Measurements from ENCODE around the gene RAB35.

Gene RAB35

GRCh38 chr12:120072472-120073249 lies 43.9 kb downstream of the RAB35 start:
- H3K4me1 ChIP-seq, result no peaks in the 10 kb centered on the region
- no peak for TF ChIP-seq CTCF (IDR thresholded peaks at IDR 0.05; ENCODE audit: low read depth, low read length)
- no peaks in the 10 kb centered on the region for H3K36me3 ChIP-seq
- no peaks in the 10 kb centered on the region for H3K9me3 ChIP-seq
- DNase-seq, result no peak
- H3K27me3 ChIP-seq, result no peaks in the 10 kb centered on the region
- H3K4me3 ChIP-seq (ENCODE audit: low read depth, low read length), result no peak overlapping the region

GRCh38 chr12:120071493-120072020 lies 45.0 kb downstream of the RAB35 start:
- Histone ChIP-seq H3K4me3 (ENCODE audit: low read depth, low read length) (no peak overlapping the region), H3K36me3 (no peaks in the 10 kb centered on the region), H3K9me3 (no peaks in the 10 kb centered on the region), H3K27me3 (no peaks in the 10 kb centered on the region), H3K4me1 (no peaks in the 10 kb centered on the region)
- DNase-seq, result no peak
- TF ChIP-seq CTCF (IDR thresholded peaks at IDR 0.05; ENCODE audit: low read depth, low read length), result no peak

GRCh38 chr12:120069278-120069677 lies 47.3 kb downstream of the RAB35 start:
- no peak for TF ChIP-seq CTCF (IDR thresholded peaks at IDR 0.05; ENCODE audit: low read depth, low read length)
- H3K4me1 ChIP-seq, result no peaks in the 10 kb centered on the region
- no peak overlapping the region for H3K4me3 ChIP-seq (ENCODE audit: low read depth, low read length)
- DNase-seq, result no peak
- H3K27me3 ChIP-seq, result no peaks in the 10 kb centered on the region
- peaks cover 3% of the 10 kb centered on the region for H3K36me3 ChIP-seq
- H3K9me3 ChIP-seq, result no peaks in the 10 kb centered on the region

GRCh38 chr12:120067901-120068300 lies 48.7 kb downstream of the RAB35 start:
- Histone ChIP-seq H3K36me3 (peaks cover 3% of the 10 kb centered on the region), H3K27me3 (no peaks in the 10 kb centered on the region), H3K9me3 (no peaks in the 10 kb centered on the region), H3K4me3 (ENCODE audit: low read depth, low read length) (no peak overlapping the region), H3K4me1 (no peaks in the 10 kb centered on the region)
- no peak for TF ChIP-seq CTCF (IDR thresholded peaks at IDR 0.05; ENCODE audit: low read depth, low read length)
- DNase-seq, result no peak

GRCh38 chr12:120067084-120067869 lies 49.3 kb downstream of the RAB35 start:
- no peak for DNase-seq
- Histone ChIP-seq H3K9me3 (no peaks in the 10 kb centered on the region), H3K4me1 (no peaks in the 10 kb centered on the region), H3K27me3 (no peaks in the 10 kb centered on the region), H3K4me3 (ENCODE audit: low read depth, low read length) (no peak overlapping the region), H3K36me3 (peaks cover 3% of the 10 kb centered on the region)
- TF ChIP-seq CTCF (IDR thresholded peaks at IDR 0.05; ENCODE audit: low read depth, low read length), result no peak

All from BE2C (cell line).